K562 (cell line): ENCODE results near the gene RNASEH1. TPM values are rescaled to one million over a fixed set of nuclear protein-coding genes. Genes with fewer than 3 reads are reported as not detected.

Experiments used
- ATAC-seq: fragments of 200-7000 bp; cut with Tn5 transposase; 3 replicates; pipeline ENCODE4 v1.9.1; 2020; ENCODE audit warnings: moderate library complexity
- Bru-seq: library from RNA; stranded (reverse); fragments of 400-500 nt; gene quantifications from one replicate; lab custom pipeline; 2021; lab: Mats Ljungman, UMichigan
- BruChase-seq, 2 experiments: library from RNA; stranded (reverse); fragments of 400-500 nt; gene quantifications; one replicate each; lab custom pipeline; 2021; lab: Mats Ljungman, UMichigan
- BruUV-seq: library from RNA; stranded (reverse); fragments of 400-500 nt; replicated peaks from 2 replicates; lab custom pipeline; 2021; lab: Mats Ljungman, UMichigan
- CTCF ChIA-PET: fragments of 300-600 bp; formaldehyde crosslinking; extraction: SDS; loops from one replicate; lab custom pipeline; 2021; ENCODE audit warnings: low intra/inter-chr PET ratio; lab: Yijun Ruan, JAX
- POLR2A ChIA-PET: fragments of 300-600, 350-650 bp; sonication (Branson Sonifier 250); formaldehyde crosslinking; extraction: SDS; loops from one replicate; lab custom pipeline; 2021; ENCODE audit warnings: antibody characterized with exemption, inconsistent platforms; lab: Yijun Ruan, JAX
- DNase-seq, 4 experiments: peaks; one replicate each; pipeline versions ENCODE4 v3.0.0 to v3.0.0-alpha.2; 2011 to 2018; ENCODE audit warnings: low spot score in 3 of 4, mixed read lengths in 3 of 4; ENCODE audit errors: extremely low read depth in 1 of 4
- FAIRE-seq: peaks from 2 replicates; lab custom pipeline; 2011; peaks lifted over from hg19 to GRCh38; lab: Jason Lieb, UNC
- H2AFZ ChIP-seq: 2 replicates; pipeline ENCODE4 v1.6.0; 2011; ENCODE audit warnings: low read depth, low read length, control low read depth, inconsistent platforms
- H3K27ac ChIP-seq: fragments of 200-600 bp; 3 replicates; pipeline ENCODE4 v1.8.0; 2011; ENCODE audit warnings: low read depth, mild to moderate bottlenecking, control low read depth, inconsistent platforms, low read length, moderate library complexity, mixed read lengths; ENCODE audit errors: extremely low read depth
- H3K27me3 ChIP-seq, 2 experiments: fragments of 300-600 bp in 1 of 2; 2 replicates in 1 of 2; 3 replicates in 1 of 2; pipeline versions ENCODE4 v1.6.0 to v1.8.0; 2011; ENCODE audit warnings: inconsistent platforms in 2 of 2, low read length in 2 of 2, mild to moderate bottlenecking in 1 of 2, mixed read lengths in 1 of 2, moderate library complexity in 1 of 2; ENCODE audit not compliant: control insufficient read depth in 2 of 2, insufficient read depth in 2 of 2
- H3K36me3 ChIP-seq: fragments of 300-600 bp; 3 replicates; pipeline ENCODE4 v1.8.0; 2011; ENCODE audit warnings: mild to moderate bottlenecking, low read length, inconsistent platforms; ENCODE audit not compliant: control insufficient read depth, insufficient read depth
- H3K4me1 ChIP-seq, 2 experiments: fragments of 200-600 bp in 1 of 2; replicated peaks in 1 of 2; 2 replicates in 1 of 2; 3 replicates in 1 of 2; pipeline versions ENCODE4 v1.5.1 to v1.8.0; 2011; ENCODE audit warnings: inconsistent platforms in 2 of 2, low read length in 2 of 2, mild to moderate bottlenecking in 1 of 2, mixed read lengths in 1 of 2, moderate library complexity in 1 of 2; ENCODE audit not compliant: control insufficient read depth in 2 of 2, insufficient read depth in 2 of 2
- H3K4me2 ChIP-seq: 2 replicates; pipeline ENCODE4 v1.6.1; 2011; ENCODE audit warnings: low read length, control low read depth, inconsistent platforms, mixed read lengths; ENCODE audit not compliant: insufficient read depth
- H3K4me3 ChIP-seq: fragments of 200-600 bp; sonication (generic), shearing (Covaris generic); 2 replicates; pipeline ENCODE4 v1.5.1; 2016; ENCODE audit warnings: control low read depth, inconsistent platforms
- H3K79me2 ChIP-seq: fragments of 200-600 bp; 3 replicates; pipeline ENCODE4 v1.8.0; 2011; ENCODE audit warnings: low read length, inconsistent platforms; ENCODE audit not compliant: control insufficient read depth, insufficient read depth
- H3K9ac ChIP-seq, 2 experiments: 2 replicates each; pipeline versions ENCODE4 v1.6.0 to v1.6.1; 2011; ENCODE audit warnings: low read depth in 2 of 2, low read length in 2 of 2, control low read depth in 1 of 2, inconsistent platforms in 1 of 2, mild to moderate bottlenecking in 1 of 2, mixed read lengths in 1 of 2; ENCODE audit not compliant: insufficient read depth in 1 of 2
- H3K9me1 ChIP-seq: one replicate; pipeline ENCODE4 v1.6.0; 2011; ENCODE audit warnings: inconsistent platforms, mild to moderate bottlenecking, low read length, moderate library complexity; ENCODE audit not compliant: control insufficient read depth, insufficient read depth
- H3K9me3 ChIP-seq: replicated peaks from 2 replicates; pipeline ENCODE4 v1.5.1; 2011; ENCODE audit warnings: low read depth, low read length, inconsistent platforms; ENCODE audit not compliant: control insufficient read depth, insufficient read depth
- H4K20me1 ChIP-seq: replicated peaks from 2 replicates; pipeline ENCODE4 v1.6.1; 2011; ENCODE audit warnings: low read length, inconsistent platforms, mixed read lengths; ENCODE audit not compliant: control insufficient read depth, insufficient read depth
- ARID1B ChIP-seq: fragments of 450-650 bp; IDR thresholded peaks from 2 replicates; pipeline ENCODE4 v1.6.1; 2016; ENCODE audit warnings: antibody characterized with exemption, mild to moderate bottlenecking, inconsistent platforms
- ATF3 ChIP-seq, 2 experiments: fragments of 450-650 bp in 1 of 2; sonication (generic) in 1 of 2; formaldehyde crosslinking in 1 of 2; IDR thresholded peaks in 1 of 2; conservative IDR thresholded peaks in 1 of 2; 2 replicates each; pipeline versions ENCODE4 v1.6.1 to v1.8.1; 2016 to 2023; ENCODE audit warnings: mild to moderate bottlenecking in 2 of 2, moderate library complexity in 2 of 2, inconsistent platforms in 1 of 2, missing genetic modification reagents in 1 of 2
- BRD9 ChIP-seq: fragments of 450-650 bp; IDR thresholded peaks from 2 replicates; pipeline ENCODE4 v1.6.1; 2018; ENCODE audit warnings: low read depth; ENCODE audit not compliant: partially characterized antibody
- CHD2 ChIP-seq: IDR thresholded peaks from 2 replicates; pipeline ENCODE4 v1.6.1; 2011; ENCODE audit warnings: low read depth, low read length
- DIDO1 ChIP-seq: fragments of 450-650 bp; IDR thresholded peaks from 2 replicates; pipeline ENCODE4 v1.6.1; 2016; ENCODE audit warnings: low read depth, missing biosample characterization, missing genetic modification characterization
- E2F8 ChIP-seq: fragments of 450-650 bp; IDR thresholded peaks from 2 replicates; pipeline ENCODE4 v1.7.1; 2018; ENCODE audit warnings: mild to moderate bottlenecking, low read depth; ENCODE audit not compliant: partially characterized antibody
- HNRNPUL1 ChIP-seq: fragments of 200-400 bp; formaldehyde crosslinking; IDR thresholded peaks from 2 replicates; pipeline ENCODE4 v1.6.1; 2017; ENCODE audit warnings: low read length
- SIN3B ChIP-seq: fragments of 450-650 bp; IDR thresholded peaks from 2 replicates; pipeline ENCODE4 v1.6.1; 2017; ENCODE audit warnings: low read depth, mild to moderate bottlenecking, moderate library complexity
- SRSF7 ChIP-seq: fragments of 200-400 bp; formaldehyde crosslinking; optimal IDR thresholded peaks from 2 replicates; pipeline ENCODE3; 2017; ENCODE audit warnings: mild to moderate bottlenecking, low read depth, low read length
- TBL1XR1 ChIP-seq, 2 experiments: IDR thresholded peaks; 2 replicates each; pipeline ENCODE4 v1.6.1; 2012; ENCODE audit warnings: improper control_type of control experiment in 2 of 2, low read length in 2 of 2, mild to moderate bottlenecking in 1 of 2
- ZNF316 ChIP-seq: fragments of 450-650 bp; IDR thresholded peaks from 2 replicates; pipeline ENCODE4 v1.6.1; 2016
- whole genome bisulfite sequencing: fragments of 100-300 bp; shearing (Covaris generic); methylation state at CpG from one replicate; pipeline ENCODE4 v1.1.6; 2016; ENCODE audit warnings: low coverage, mixed read lengths; ENCODE audit not compliant: insufficient coverage; ENCODE audit errors: missing lambda C conversion rate; 5-methylcytosine and 5-hydroxymethylcytosine counted together
- in situ Hi-C: fragments of 300-500 bp; cut with MboI; formaldehyde crosslinking; loops from 4 replicates; pipeline ENCODE4 v1.15.0; 2018; ENCODE audit warnings: inconsistent platforms, mixed read lengths
- intact Hi-C: fragments of 100-400 bp; cut with micrococcal nuclease; formaldehyde crosslinking; loops from 2 replicates; pipeline ENCODE4 v1.14.2; 2022
- long read RNA-seq, 3 experiments: library from polyadenylated mRNA in 2 of 3; library from RNA in 1 of 3; unstranded in 2 of 3; stranded (forward) in 1 of 3; transcript quantifications; one replicate each; pipeline ENCODE4 v2.0.0, GENCODE V29; 2019 to 2022
- polyA minus RNA-seq, 3 experiments: library from RNA; depleted of rRNA, polyadenylated mRNA; stranded (reverse); fragments of >200 nt; gene quantifications; 2 replicates each; pipeline ENCODE4 v1.2.3, GENCODE V29; 2011
- polyA plus RNA-seq, 8 experiments: library from polyadenylated mRNA; depleted of rRNA in 4 of 8; stranded (reverse) in 5 of 8; unstranded in 3 of 8; fragments of >200 nt; fragmentation: Nextera tagmentation in 2 of 8; fragmentation: Illumina TruSeq in 1 of 8; extraction: Ambion mirVana in 2 of 8; extraction: Trizol in 1 of 8; gene quantifications; 2 replicates each; pipeline versions ENCODE4 v1.2.1 to v1.2.3, GENCODE V29; 2011 to 2014; ENCODE audit warnings: inconsistent platforms in 1 of 8, missing spikeins in 1 of 8
- total RNA-seq, 7 experiments: library from RNA; depleted of rRNA in 6 of 7; stranded (reverse); fragments of >200 nt in 6 of 7; fragmentation: Illumina TruSeq in 2 of 7; extraction: Trizol in 2 of 7; gene quantifications; 2 replicates each; pipeline versions ENCODE4 v1.2.1 to v1.2.3, GENCODE V29; 2011 to 2021; ENCODE audit warnings: low replicate concordance in 1 of 7

The RNASEH1 gene
- 18.2 and 25.1 TPM in 2 replicates for total RNA-seq (2011; cell fraction: chromatin; rRNA removed; ENCODE audit: low replicate concordance)
- 21.2 and 21.8 TPM in 2 replicates for total RNA-seq (2011; cell fraction: nucleolus; rRNA removed)
- 16.9 and 21.5 TPM in 2 replicates for total RNA-seq (2011; cell fraction: nucleoplasm; rRNA removed)
- 46.5 and 46.8 TPM in 2 replicates for total RNA-seq (2014; rRNA removed)
- total RNA-seq (2014; rRNA removed; fragmentation: Illumina TruSeq; extraction: Trizol), result 40.8 and 42.8 TPM in 2 replicates
- 47.1 and 47.5 TPM in 2 replicates for total RNA-seq (2015; rRNA removed; fragmentation: Illumina TruSeq; extraction: Trizol)
- 44.1 and 45.6 TPM in 2 replicates for total RNA-seq (2021)
- 21.7 and 25.7 TPM in 2 replicates for polyA plus RNA-seq (2011; rRNA removed)
- 13.4 and 16.5 TPM in 2 replicates for polyA plus RNA-seq (2011; cell fraction: cytosol; rRNA removed)
- polyA plus RNA-seq (2011; cell fraction: nucleus; rRNA removed), result 19.4 and 20.6 TPM in 2 replicates
- polyA plus RNA-seq (2012), result 19.1 and 35.8 TPM in 2 replicates
- 34.7 and 35.3 TPM in 2 replicates for polyA plus RNA-seq (2014; fragmentation: Illumina TruSeq; extraction: Trizol)
- polyA plus RNA-seq (2014; fragmentation: Nextera tagmentation; extraction: Ambion mirVana), result 10 to 100 TPM; 27.5 to 32.7 TPM
- 46.8 and 47.9 TPM in 2 replicates for polyA plus RNA-seq (2014; rRNA removed)
- polyA minus RNA-seq (2011; rRNA and poly(A)+ RNA removed), result 20.3 and 20.5 TPM in 2 replicates
- polyA minus RNA-seq (2011; cell fraction: cytosol; rRNA and poly(A)+ RNA removed), result 14.8 and 18.3 TPM in 2 replicates
- 14.9 and 20.8 TPM in 2 replicates for polyA minus RNA-seq (2011; cell fraction: nucleus; rRNA and poly(A)+ RNA removed)
- Bru-seq, nascent RNA, result percentile 94 among the genes with signal in this experiment
- percentile 87 among the genes with signal in this experiment for BruChase-seq, experiment 1, labeled RNA remaining after a 2-hour chase
- percentile 85 among the genes with signal in this experiment for BruChase-seq, experiment 2, labeled RNA remaining after a 6-hour chase
- long read RNA-seq, experiment 1, transcript RNASEH1-202 (8 exons, 2,120 nt), result minor isoform, 10 of 359 reads
- long read RNA-seq, experiment 1, transcript RNASEH1-201 (8 exons, 1,887 nt), result major isoform, 214 of 359 reads
- long read RNA-seq, experiment 1, partial matches to known transcripts, result 19 of 359 reads
- long read RNA-seq, experiment 1, other reads (novel, unspliced or antisense), result 116 of 359 reads
- long read RNA-seq, experiment 2, transcript RNASEH1-201 (8 exons, 1,887 nt), result major isoform, 34 of 48 reads
- long read RNA-seq, experiment 2, partial matches to known transcripts, result 6 of 48 reads
- long read RNA-seq, experiment 2, other reads (novel, unspliced or antisense), result 8 of 48 reads
- long read RNA-seq, experiment 3, transcript RNASEH1-201 (8 exons, 1,887 nt), result major isoform, 97 of 118 reads
- long read RNA-seq, experiment 3, partial matches to known transcripts, result 7 of 118 reads
- long read RNA-seq, experiment 3, other reads (novel, unspliced or antisense), result 11 of 118 reads

DNA sequence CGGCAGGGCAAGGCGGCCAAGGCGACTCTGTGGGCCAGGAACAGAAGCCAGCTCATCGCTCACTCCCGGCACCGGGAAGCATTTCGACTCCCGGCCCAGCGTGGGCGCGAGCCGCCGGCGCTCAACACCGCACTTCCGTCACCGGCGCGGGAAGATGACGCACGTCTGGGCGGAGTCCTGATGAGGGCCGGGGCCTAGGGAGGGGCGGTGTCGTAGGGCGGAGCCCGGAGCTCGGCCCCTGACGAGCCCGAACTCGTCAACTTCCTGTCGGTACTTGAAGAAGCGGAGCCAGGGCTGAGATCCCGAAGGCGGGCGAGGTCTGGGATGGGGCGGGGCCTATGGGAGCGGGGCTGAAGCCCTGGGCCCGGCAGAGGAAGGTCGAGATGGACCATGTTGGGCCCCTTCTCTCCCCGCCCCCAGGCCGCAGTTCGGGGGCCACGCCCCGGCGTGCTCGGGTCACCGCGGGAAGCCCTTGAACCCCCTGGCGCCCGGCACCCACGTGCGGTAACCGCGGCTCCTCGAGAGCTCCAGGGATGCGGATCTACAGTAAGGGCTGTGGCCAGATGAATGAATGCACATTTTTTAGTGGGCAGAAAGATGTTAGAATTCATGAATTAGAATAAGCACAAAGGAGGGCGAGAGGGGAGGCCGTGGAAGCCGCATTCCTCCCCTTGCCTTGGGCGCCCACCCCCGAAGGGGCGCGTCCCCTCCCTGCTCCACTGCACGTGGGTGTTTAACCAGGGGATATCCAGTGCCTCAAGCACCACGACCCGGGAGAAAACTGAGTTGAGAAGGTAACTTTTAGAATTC, at the start of gene RNASEH1:
Gene RNASEH1 (minus strand): TSS at position 129 of the 810 bp plus-strand sequence. CDS start 73 bp downstream, at position 56.
- POLR2A ChIA-PET, result interaction anchor here (0.5 to 2.1 kb wide), 11 partner anchors 12 to 638 kb away, joined by 3 to 8 read pairs (median 3); partner anchors contain the start of gene COLEC11
- ATAC-seq (peak; percentile 99), FAIRE-seq (peak; percentile 98), DNase-seq (peak; percentile 98 to 99 (median 98))
- H3K4me2 ChIP-seq, result peak within 1 kb of the TSS; percentile 91
- no peaks in the 10 kb centered on the region for H3K9me3 ChIP-seq
- peaks cover 16 to 20% of the 10 kb centered on the region in 2 experiments; a peak in 4 of 5 replicates for H3K4me1 ChIP-seq
- H3K9ac ChIP-seq, result peak within 1 kb of the TSS; percentile 95 to 99
- in situ Hi-C loops, result no loop called here
- intact Hi-C loops, result loop anchor here (1.0 kb wide), 1 partner anchor 17 kb away; the partner anchor contains the start of gene RPS7
- no peaks in the 10 kb centered on the region for H4K20me1 ChIP-seq
- H2AFZ ChIP-seq, result peak within 1 kb of the TSS; percentile 92
- peaks cover 42% of the 10 kb centered on the region for H3K36me3 ChIP-seq
- no peaks in the 10 kb centered on the region for H3K27me3 ChIP-seq
- BruUV-seq, result TSS peak; percentile 76
- peak within 1 kb of the TSS; percentile 99 for H3K4me3 ChIP-seq
- peak within 1 kb of the TSS; percentile 89 for H3K27ac ChIP-seq
- no peaks in the 10 kb centered on the region for H3K9me1 ChIP-seq
- WGBS, result under 1% methylated on average over 55 of the region's 67 CpGs
- CTCF ChIA-PET, result no interaction called here
- H3K79me2 ChIP-seq, result peaks cover 49% of the 10 kb centered on the region
- TF ChIP-seq ATF3 (IDR thresholded peaks at IDR 0.05), result peak; percentile 69; the same call in 1 of the 2 replicates
- 0 out of 2 replicates have a peak, but pooled peaks have one; percentile 83 for TF ChIP-seq ATF3 (CRISPR knock-in tag; conservative IDR thresholded peaks at IDR 0.05)
- no peak for TF ChIP-seq HNRNPUL1
- 0 out of 2 replicates have a peak, but pooled peaks have one; percentile 42 for TF ChIP-seq DIDO1 (tag)
- TF ChIP-seq SRSF7, result no peak
- TF ChIP-seq E2F8, result peak; percentile 70
- peak; percentile 93 for TF ChIP-seq SIN3B
- peak in 1 of 2 experiments; percentile 83; a peak in 2 of 4 replicates for TF ChIP-seq TBL1XR1 (IDR thresholded peaks at IDR 0.05; ENCODE audit: low read length in 2 of 2)
- 0 out of 2 replicates have a peak, but pooled peaks have one; percentile 8 for TF ChIP-seq ARID1B
- TF ChIP-seq CHD2, result peak; percentile 73
- TF ChIP-seq BRD9, result no peak
- TF ChIP-seq ZNF316, result peak; percentile 50; the same call in 1 of the 2 replicates
